K562 (cell line): ENCODE measurements around the gene CBX2. TPM values are rescaled to one million over a fixed set of nuclear protein-coding genes. Genes with fewer than 3 reads are reported as not detected.

Experiments used
- CHD2 ChIP-seq: IDR thresholded peaks from 2 replicates; pipeline ENCODE4 v1.6.1; 2011; ENCODE audit warnings: low read depth, low read length
- CHD4 ChIP-seq: fragments of 200-600 bp; sonication (generic); IDR thresholded peaks from 3 replicates; pipeline ENCODE4 v1.6.1; 2012; ENCODE audit warnings: low read depth, mild to moderate bottlenecking, mixed read lengths, low read length, inconsistent platforms; ENCODE audit not compliant: insufficient read depth, insufficient replicate concordance, poor library complexity, severe bottlenecking
- E2F3 ChIP-seq: fragments of 250-450 bp; sonication (Bioruptor Pico); IDR thresholded peaks from 2 replicates; pipeline ENCODE4 v1.4.0; 2020; ENCODE audit warnings: mild to moderate bottlenecking
- ELF2 ChIP-seq: fragments of 250-450 bp; sonication (Bioruptor Pico); IDR thresholded peaks from 2 replicates; pipeline ENCODE4 v1.5.0; 2021; ENCODE audit warnings: mild to moderate bottlenecking
- KLF16 ChIP-seq: IDR thresholded peaks from 2 replicates; pipeline ENCODE4 v1.6.1; 2016; ENCODE audit warnings: antibody characterized with exemption
- MCM5 ChIP-seq: fragments of 450-650 bp; IDR thresholded peaks from 2 replicates; pipeline ENCODE4 v1.6.1; 2016; ENCODE audit warnings: low read depth
- NFXL1 ChIP-seq: fragments of 450-650 bp; formaldehyde crosslinking; IDR thresholded peaks from 2 replicates; pipeline ENCODE4 v1.4.0; 2021; ENCODE audit warnings: mild to moderate bottlenecking
- NR1H2 ChIP-seq: sonication (generic); formaldehyde crosslinking; IDR thresholded peaks from 2 replicates; pipeline ENCODE4 v1.4.0; 2020; ENCODE audit warnings: mild to moderate bottlenecking, missing genetic modification reagents
- POLR2H ChIP-seq: IDR thresholded peaks from 2 replicates; pipeline ENCODE4 v1.6.1; 2016; ENCODE audit warnings: missing genetic modification characterization, low read depth, mild to moderate bottlenecking, control low read depth, missing compliant biosample characterization, moderate library complexity
- PTTG1 ChIP-seq: fragments of 450-650 bp; IDR thresholded peaks from 2 replicates; pipeline ENCODE4 v1.6.1; 2016; ENCODE audit warnings: low read depth, mild to moderate bottlenecking, missing genetic modification characterization, missing compliant biosample characterization
- SOX6 ChIP-seq: fragments of 450-650 bp; IDR thresholded peaks from 2 replicates; pipeline ENCODE4 v1.6.1; 2014; ENCODE audit warnings: mild to moderate bottlenecking
- TAF7 ChIP-seq: fragments of 450-650 bp; IDR thresholded peaks from 2 replicates; pipeline ENCODE4 v1.6.1; 2016; ENCODE audit warnings: missing genetic modification characterization, missing compliant biosample characterization
- TEAD4 ChIP-seq, 2 experiments: sonication (generic) in 1 of 2; formaldehyde crosslinking in 1 of 2; IDR thresholded peaks; 2 replicates each; pipeline versions ENCODE4 v1.6.1 to v1.8.0; 2012 to 2022; ENCODE audit warnings: borderline replicate concordance in 1 of 2, inconsistent platforms in 1 of 2, low read length in 1 of 2, mild to moderate bottlenecking in 1 of 2, missing genetic modification reagents in 1 of 2
- ZBTB7A ChIP-seq: IDR thresholded peaks from 2 replicates; pipeline ENCODE4 v1.6.1; 2011; ENCODE audit warnings: low read depth, mild to moderate bottlenecking, low read length, moderate library complexity, borderline replicate concordance; ENCODE audit not compliant: control insufficient read depth
- ZEB2 ChIP-seq: fragments of 450-650 bp; IDR thresholded peaks from 2 replicates; pipeline ENCODE4 v1.6.1; 2016
- ZFP30 ChIP-seq: fragments of 250-450 bp; sonication (Bioruptor Pico); IDR thresholded peaks from 2 replicates; pipeline ENCODE4 v1.8.0; 2022; ENCODE audit warnings: moderate library complexity, mild to moderate bottlenecking, inconsistent platforms, borderline replicate concordance
- ZNF561 ChIP-seq: fragments of 450-650 bp; formaldehyde crosslinking; conservative IDR thresholded peaks from 2 replicates; pipeline ENCODE4 v1.4.0; 2020; ENCODE audit warnings: mild to moderate bottlenecking, moderate library complexity
- ZNF707 ChIP-seq: fragments of 250-450 bp; sonication (Bioruptor Pico); conservative IDR thresholded peaks from 2 replicates; pipeline ENCODE4 v1.8.0; 2022; ENCODE audit warnings: inconsistent platforms, mild to moderate bottlenecking, moderate library complexity
- polyA plus RNA-seq, 8 experiments: library from polyadenylated mRNA; depleted of rRNA in 4 of 8; stranded (reverse) in 5 of 8; unstranded in 3 of 8; fragments of >200 nt; fragmentation: Nextera tagmentation in 2 of 8; fragmentation: Illumina TruSeq in 1 of 8; extraction: Ambion mirVana in 2 of 8; extraction: Trizol in 1 of 8; gene quantifications; 2 replicates each; pipeline versions ENCODE4 v1.2.1 to v1.2.3, GENCODE V29; 2011 to 2014; ENCODE audit warnings: inconsistent platforms in 1 of 8, missing spikeins in 1 of 8
- total RNA-seq, 7 experiments: library from RNA; depleted of rRNA in 6 of 7; stranded (reverse); fragments of >200 nt in 6 of 7; fragmentation: Illumina TruSeq in 2 of 7; extraction: Trizol in 2 of 7; gene quantifications; 2 replicates each; pipeline versions ENCODE4 v1.2.1 to v1.2.3, GENCODE V29; 2011 to 2021; ENCODE audit warnings: low replicate concordance in 1 of 7
- TF ChIP-seq, protein P1 (sequence below), 2 experiments: fragments of 450-650 bp in 1 of 2; sonication (generic) in 1 of 2; formaldehyde crosslinking in 1 of 2; IDR thresholded peaks in 1 of 2; conservative IDR thresholded peaks in 1 of 2; 2 replicates each; pipeline versions ENCODE4 v1.6.1 to v1.8.1; 2016 to 2023; ENCODE audit warnings: mild to moderate bottlenecking in 2 of 2, moderate library complexity in 2 of 2, inconsistent platforms in 1 of 2, missing genetic modification reagents in 1 of 2
- TF ChIP-seq, protein P2 (sequence below), 2 experiments: fragments of 250-450 bp in 1 of 2; fragments of 450-650 bp in 1 of 2; sonication (Bioruptor Pico) in 1 of 2; IDR thresholded peaks; 2 replicates each; pipeline versions ENCODE4 v1.6.1 to v1.8.0; 2016 to 2021; ENCODE audit warnings: mild to moderate bottlenecking in 2 of 2, moderate library complexity in 2 of 2, missing compliant biosample characterization in 1 of 2, missing genetic modification characterization in 1 of 2
- TF ChIP-seq, protein P3 (sequence below), 2 experiments: IDR thresholded peaks; 2 replicates each; pipeline ENCODE4 v1.6.1; 2012; ENCODE audit warnings: improper control_type of control experiment in 2 of 2, low read depth in 2 of 2, low read length in 2 of 2, borderline replicate concordance in 1 of 2
- TF ChIP-seq, protein P4 (sequence below): sonication (generic); formaldehyde crosslinking; IDR thresholded peaks from 2 replicates; pipeline ENCODE4 v1.8.0; 2023; ENCODE audit warnings: mild to moderate bottlenecking, missing genetic modification reagents

The CBX2 gene
- total and polyA plus RNA-seq, 9 of the 15 experiments (the other 6 are each of a cell fraction or from before 2014, with no cell fraction given), result 0.66 to 26.9 (median 13.9) TPM

DNA sequence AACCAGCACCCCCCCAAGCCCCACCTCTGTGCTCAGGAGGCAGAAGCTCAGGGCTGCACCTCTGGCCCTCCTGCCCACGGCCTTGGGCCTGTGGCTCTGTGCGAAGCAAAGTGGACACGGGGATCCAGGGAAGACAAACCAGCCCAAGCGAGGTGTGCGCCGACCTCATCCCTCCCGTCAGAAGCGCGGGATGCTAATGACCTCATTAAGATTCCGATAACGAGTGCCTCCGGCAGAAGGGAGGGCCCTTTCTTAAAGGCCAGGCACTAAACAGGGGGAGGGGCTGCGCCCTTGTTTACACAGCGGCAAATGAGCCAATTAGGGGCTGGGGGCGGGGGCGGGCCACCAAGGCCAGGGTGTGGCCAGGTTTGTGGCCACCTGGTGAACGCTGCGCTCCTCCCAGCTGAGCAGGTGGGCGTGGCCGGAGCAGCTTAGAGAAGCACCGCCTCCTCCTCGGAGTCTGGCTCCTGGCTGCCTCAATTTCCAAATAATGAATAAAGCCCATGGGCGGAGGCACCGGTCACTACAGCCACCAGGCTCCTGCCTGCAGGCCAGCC is 58.1 kb downstream of the CBX2 start (continued):
- TF ChIP-seq ZEB2 (peak; percentile 65), E2F3 (no peak), CHD2 (no peak), KLF16 (no peak), TAF7 (no peak), POLR2H (peak; percentile 44; the same call in 1 of the 2 replicates), ZNF561 (CRISPR knock-in tag) (no peak), ZNF707 (CRISPR knock-in tag) (no peak), ELF2 (CRISPR knock-in tag) (0 out of 2 replicates have a peak, but pooled peaks have one; percentile 58), ZBTB7A (peak; percentile 98), NFXL1 (CRISPR knock-in tag) (no peak), CHD4 (no peak), MCM5 (no peak), PTTG1 (tag) (no peak), ZFP30 (CRISPR knock-in tag) (no peak), NR1H2 (no peak), SOX6 (no peak; the same call in 1 of the 2 replicates), TEAD4 (IDR thresholded peaks at IDR 0.05; ENCODE audit: low read length) (peak; percentile 36; the same call in 1 of the 2 replicates), TEAD4 (CRISPR knock-in tag; IDR thresholded peaks at IDR 0.05; ENCODE audit: borderline replicate concordance) (no peak)
- TF ChIP-seq, protein P1, sequence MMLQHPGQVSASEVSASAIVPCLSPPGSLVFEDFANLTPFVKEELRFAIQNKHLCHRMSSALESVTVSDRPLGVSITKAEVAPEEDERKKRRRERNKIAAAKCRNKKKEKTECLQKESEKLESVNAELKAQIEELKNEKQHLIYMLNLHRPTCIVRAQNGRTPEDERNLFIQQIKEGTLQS (IDR thresholded peaks at IDR 0.05), result peak; percentile 81
- TF ChIP-seq, protein P1 (CRISPR knock-in tag; conservative IDR thresholded peaks at IDR 0.05), result no peak
- TF ChIP-seq, protein P2, sequence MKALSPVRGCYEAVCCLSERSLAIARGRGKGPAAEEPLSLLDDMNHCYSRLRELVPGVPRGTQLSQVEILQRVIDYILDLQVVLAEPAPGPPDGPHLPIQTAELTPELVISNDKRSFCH (CRISPR knock-in tag; IDR thresholded peaks at IDR 0.05), result no peak
- TF ChIP-seq, protein P2 (tag; IDR thresholded peaks at IDR 0.05), result no peak
- TF ChIP-seq, protein P3, sequence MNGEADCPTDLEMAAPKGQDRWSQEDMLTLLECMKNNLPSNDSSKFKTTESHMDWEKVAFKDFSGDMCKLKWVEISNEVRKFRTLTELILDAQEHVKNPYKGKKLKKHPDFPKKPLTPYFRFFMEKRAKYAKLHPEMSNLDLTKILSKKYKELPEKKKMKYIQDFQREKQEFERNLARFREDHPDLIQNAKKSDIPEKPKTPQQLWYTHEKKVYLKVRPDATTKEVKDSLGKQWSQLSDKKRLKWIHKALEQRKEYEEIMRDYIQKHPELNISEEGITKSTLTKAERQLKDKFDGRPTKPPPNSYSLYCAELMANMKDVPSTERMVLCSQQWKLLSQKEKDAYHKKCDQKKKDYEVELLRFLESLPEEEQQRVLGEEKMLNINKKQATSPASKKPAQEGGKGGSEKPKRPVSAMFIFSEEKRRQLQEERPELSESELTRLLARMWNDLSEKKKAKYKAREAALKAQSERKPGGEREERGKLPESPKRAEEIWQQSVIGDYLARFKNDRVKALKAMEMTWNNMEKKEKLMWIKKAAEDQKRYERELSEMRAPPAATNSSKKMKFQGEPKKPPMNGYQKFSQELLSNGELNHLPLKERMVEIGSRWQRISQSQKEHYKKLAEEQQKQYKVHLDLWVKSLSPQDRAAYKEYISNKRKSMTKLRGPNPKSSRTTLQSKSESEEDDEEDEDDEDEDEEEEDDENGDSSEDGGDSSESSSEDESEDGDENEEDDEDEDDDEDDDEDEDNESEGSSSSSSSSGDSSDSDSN (IDR thresholded peaks at IDR 0.05; ENCODE audit: borderline replicate concordance in 1 of 2, low read depth in 2 of 2, low read length in 2 of 2), result 0 out of 4 replicates have a peak, but pooled peaks of 1 of the 2 experiments have one; percentile 52
- TF ChIP-seq, protein P4, sequence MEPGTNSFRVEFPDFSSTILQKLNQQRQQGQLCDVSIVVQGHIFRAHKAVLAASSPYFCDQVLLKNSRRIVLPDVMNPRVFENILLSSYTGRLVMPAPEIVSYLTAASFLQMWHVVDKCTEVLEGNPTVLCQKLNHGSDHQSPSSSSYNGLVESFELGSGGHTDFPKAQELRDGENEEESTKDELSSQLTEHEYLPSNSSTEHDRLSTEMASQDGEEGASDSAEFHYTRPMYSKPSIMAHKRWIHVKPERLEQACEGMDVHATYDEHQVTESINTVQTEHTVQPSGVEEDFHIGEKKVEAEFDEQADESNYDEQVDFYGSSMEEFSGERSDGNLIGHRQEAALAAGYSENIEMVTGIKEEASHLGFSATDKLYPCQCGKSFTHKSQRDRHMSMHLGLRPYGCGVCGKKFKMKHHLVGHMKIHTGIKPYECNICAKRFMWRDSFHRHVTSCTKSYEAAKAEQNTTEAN, result no peak
